Endothelial cell (in vitro differentiated cells): ENCODE measurements around the gene TAF1C. TPM values are rescaled to one million over a fixed set of nuclear protein-coding genes. Genes with fewer than 3 reads are reported as not detected.
A peak's percentile ranks its signal among the peaks of the same experiment; 100 is the strongest.

Experiments used
- DNase-seq: peaks from one replicate; pipeline ENCODE4 v3.0.0; 2021; ENCODE audit warnings: low spot score
- H3K27ac Mint-ChIP-seq: one replicate; pipeline ENCODE4 v1.8.0; 2021; ENCODE audit warnings: mixed read lengths, inconsistent platforms; ENCODE audit not compliant: unreplicated experiment
- H3K27me3 Mint-ChIP-seq: one replicate; pipeline ENCODE4 v1.8.0; 2021; ENCODE audit warnings: mild to moderate bottlenecking, moderate library complexity, mixed read lengths, inconsistent platforms; ENCODE audit not compliant: unreplicated experiment
- H3K36me3 Mint-ChIP-seq: one replicate; pipeline ENCODE4 v1.8.0; 2021; ENCODE audit warnings: mild to moderate bottlenecking, low read depth, mixed read lengths, inconsistent platforms; ENCODE audit not compliant: unreplicated experiment
- H3K4me1 Mint-ChIP-seq: one replicate; pipeline ENCODE4 v1.8.0; 2021; ENCODE audit warnings: mild to moderate bottlenecking, mixed read lengths, inconsistent platforms; ENCODE audit not compliant: unreplicated experiment
- H3K4me3 Mint-ChIP-seq: one replicate; pipeline ENCODE4 v1.8.0; 2021; ENCODE audit warnings: mild to moderate bottlenecking, mixed read lengths, inconsistent platforms; ENCODE audit not compliant: unreplicated experiment
- H3K9me3 Mint-ChIP-seq: one replicate; pipeline ENCODE4 v1.8.0; 2021; ENCODE audit warnings: mixed read lengths, inconsistent platforms; ENCODE audit not compliant: unreplicated experiment
- CTCF ChIP-seq: fragments of 200-600 bp; sonication (generic); IDR thresholded peaks from one replicate; pipeline ENCODE4 v1.5.0; 2021; ENCODE audit warnings: antibody characterized with exemption; ENCODE audit not compliant: unreplicated experiment
- total RNA-seq: library from RNA; stranded (reverse); fragmentation: NEBNext Ultra II Directional; extraction: Animal tissue kit (Norgen Biotek cat#: 25700); gene quantifications from one replicate; pipeline ENCODE4 v1.2.1, GENCODE V29; 2021; ENCODE audit not compliant: unreplicated experiment

Gene TAF1C
- total RNA-seq, 1 donor from 2014 or later = 73.6 TPM

DNA sequence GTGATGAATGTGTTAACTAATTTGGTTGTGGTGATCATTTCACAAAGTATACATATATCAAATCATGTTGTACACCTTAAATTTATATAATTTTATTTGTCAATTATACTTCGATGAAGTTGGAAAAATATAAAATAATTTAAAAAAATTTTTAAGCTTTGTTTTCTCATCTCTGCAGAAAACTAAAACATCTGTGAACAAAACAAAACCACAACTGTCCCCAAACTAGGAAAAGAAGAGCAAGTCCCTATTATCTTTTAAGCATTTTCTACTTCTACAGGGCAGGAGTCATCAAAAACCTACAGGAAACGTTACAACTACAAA, 48.4 kb downstream of the TAF1C start:
- H3K27ac Mint-ChIP-seq = no peak overlapping the region
- H3K36me3 Mint-ChIP-seq = peaks cover 6% of the 10 kb centered on the region
- DNase-seq = no peak
- H3K27me3 Mint-ChIP-seq = peaks cover 7% of the 10 kb centered on the region
- TF ChIP-seq CTCF = no peak
- H3K9me3 Mint-ChIP-seq = no peaks in the 10 kb centered on the region
- peaks cover 23% of the 10 kb centered on the region for H3K4me1 Mint-ChIP-seq
- H3K4me3 Mint-ChIP-seq = no peak overlapping the region

GRCh38 chr16:84137769-84138357, 49.0 kb downstream of the TAF1C start:
- DNase-seq = no peak
- no peak overlapping the region for H3K4me3 Mint-ChIP-seq
- peaks cover 4% of the 10 kb centered on the region for H3K36me3 Mint-ChIP-seq
- peaks cover 23% of the 10 kb centered on the region for H3K4me1 Mint-ChIP-seq
- no peak for TF ChIP-seq CTCF
- H3K27ac Mint-ChIP-seq = no peak overlapping the region
- no peaks in the 10 kb centered on the region for H3K9me3 Mint-ChIP-seq
- H3K27me3 Mint-ChIP-seq = peaks cover 7% of the 10 kb centered on the region

GRCh38 chr16:84137287-84137686, 49.6 kb downstream of the TAF1C start:
- H3K27me3 Mint-ChIP-seq = peaks cover 7% of the 10 kb centered on the region
- no peak for DNase-seq
- peaks cover 23% of the 10 kb centered on the region for H3K4me1 Mint-ChIP-seq
- H3K36me3 Mint-ChIP-seq = peaks cover 4% of the 10 kb centered on the region
- no peak overlapping the region for H3K4me3 Mint-ChIP-seq
- H3K27ac Mint-ChIP-seq = no peak overlapping the region
- no peak for TF ChIP-seq CTCF
- no peaks in the 10 kb centered on the region for H3K9me3 Mint-ChIP-seq

GRCh38 chr16:84136331-84137125, 50.3 kb downstream of the TAF1C start:
- Mint-ChIP-seq H3K4me3 (no peak overlapping the region), H3K36me3 (peaks cover 4% of the 10 kb centered on the region), H3K27ac (peak overlapping the region; percentile 50), H3K9me3 (no peaks in the 10 kb centered on the region), H3K27me3 (peaks cover 7% of the 10 kb centered on the region), H3K4me1 (peaks cover 23% of the 10 kb centered on the region)
- no peak for TF ChIP-seq CTCF
- no peak for DNase-seq
